HG03175 (cell line): ENCODE data around the gene HOXA2.

Experiments used
- ATAC-seq: cut with Tn5 transposase; IDR thresholded peaks from one replicate; pipeline ENCODE4 v1.9.1; 2021; ENCODE audit warnings: mild to moderate bottlenecking, moderate library complexity; ENCODE audit not compliant: unreplicated experiment

Gene HOXA2

DNA sequence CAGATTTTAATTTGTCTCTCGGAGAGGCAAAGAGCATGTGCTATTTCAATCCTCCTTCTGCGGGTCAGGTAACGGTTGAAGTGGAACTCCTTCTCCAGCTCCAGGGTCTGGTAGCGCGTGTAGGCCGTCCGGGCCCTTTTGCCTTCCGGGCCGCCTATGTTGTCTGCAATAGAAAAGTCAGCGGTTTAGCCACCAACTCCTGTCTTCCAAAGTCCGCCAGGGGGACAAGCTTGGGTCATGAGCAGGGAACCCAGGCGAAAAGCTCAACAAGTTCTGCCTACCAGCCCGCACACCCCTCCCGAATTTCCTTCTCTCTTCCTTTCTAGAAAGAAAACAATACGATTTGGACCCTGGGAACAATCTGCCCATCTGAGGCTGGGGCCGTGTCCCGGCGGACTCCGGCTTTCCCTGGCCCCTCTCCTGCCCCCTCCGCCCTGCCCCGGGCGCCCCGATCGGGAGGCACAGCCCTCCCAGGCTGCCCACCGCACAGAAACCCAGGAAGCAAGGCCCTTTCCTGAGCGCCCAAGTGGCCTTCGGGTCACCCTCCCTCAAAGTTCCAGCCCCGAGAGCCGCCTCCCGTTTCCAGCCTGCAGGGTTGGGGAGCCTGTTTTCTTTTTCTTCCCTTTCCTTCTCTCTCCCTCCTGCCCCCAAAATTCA, 39.6 kb upstream of the HOXA2 start:
- ATAC-seq, result no peak

DNA sequence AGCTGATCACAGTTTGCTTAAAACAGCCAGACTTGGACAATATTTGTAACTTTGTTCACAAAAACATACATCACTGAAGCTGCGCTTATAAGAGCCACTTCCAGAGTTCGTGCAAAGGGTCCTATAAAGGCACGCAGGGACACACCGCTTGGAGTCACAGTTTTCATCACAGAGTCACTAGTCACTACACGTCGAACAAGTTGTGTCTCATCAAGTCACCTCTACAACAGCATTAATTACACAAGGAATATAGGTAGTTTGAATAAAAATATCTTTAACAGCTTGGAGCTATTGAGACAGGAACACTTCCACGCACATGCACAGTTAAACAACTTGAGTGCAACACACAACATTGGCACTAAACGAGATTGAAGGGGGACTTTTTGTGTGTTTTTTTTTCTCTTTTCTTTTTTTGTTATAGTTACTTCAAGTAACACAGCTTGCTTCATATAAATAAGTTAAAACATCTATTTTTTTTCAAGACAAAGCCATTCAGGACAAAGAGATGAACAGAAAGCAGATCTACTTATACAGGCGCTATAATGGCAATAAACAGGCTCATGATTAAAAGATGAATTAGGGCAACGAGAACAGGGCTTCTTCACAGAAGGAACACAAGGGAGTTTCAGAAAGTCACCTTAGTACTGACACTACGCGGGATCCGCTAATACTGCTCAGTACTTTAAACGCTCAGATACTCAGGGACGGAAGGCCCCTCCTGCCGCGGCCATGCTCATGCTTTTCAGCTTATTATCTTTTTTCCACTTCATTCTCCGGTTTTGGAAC, 38.8 kb upstream of the HOXA2 start:
- no peak for ATAC-seq

DNA sequence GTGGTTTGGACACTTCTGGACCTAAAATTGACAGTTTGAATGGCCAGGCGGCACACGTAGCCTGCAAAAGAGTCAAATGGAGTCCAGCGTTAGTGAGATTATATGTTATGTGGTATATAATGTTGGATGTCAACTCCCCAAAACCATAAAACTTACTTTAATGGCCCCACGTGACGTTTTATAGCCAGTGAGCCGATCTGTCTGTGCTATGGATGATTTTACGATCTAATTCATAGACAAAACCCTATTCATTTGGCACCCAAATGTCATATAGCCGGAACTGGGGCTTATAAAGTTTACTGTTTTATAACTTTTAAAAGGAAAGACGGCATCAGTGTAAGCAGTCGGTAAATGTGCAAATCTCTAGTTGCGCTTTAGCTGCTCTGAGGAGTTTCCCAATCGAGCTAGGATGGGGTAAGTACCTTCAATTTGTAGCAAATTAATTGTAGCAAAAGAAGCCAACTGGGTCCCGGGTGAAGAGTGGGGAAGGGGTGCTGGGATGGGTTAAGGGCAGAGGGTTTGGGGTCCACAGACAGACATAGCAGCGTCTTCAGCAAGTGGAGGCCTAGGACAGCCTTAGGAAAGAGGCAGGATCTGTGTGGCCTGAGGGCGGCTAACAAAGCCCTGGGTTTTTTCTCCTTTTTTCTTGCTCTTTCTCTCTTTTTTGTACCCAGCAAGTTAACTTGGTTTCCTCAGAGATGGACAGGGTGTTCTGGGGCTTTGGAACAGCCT, 37.8 kb upstream of the HOXA2 start:
- no peak for ATAC-seq

DNA sequence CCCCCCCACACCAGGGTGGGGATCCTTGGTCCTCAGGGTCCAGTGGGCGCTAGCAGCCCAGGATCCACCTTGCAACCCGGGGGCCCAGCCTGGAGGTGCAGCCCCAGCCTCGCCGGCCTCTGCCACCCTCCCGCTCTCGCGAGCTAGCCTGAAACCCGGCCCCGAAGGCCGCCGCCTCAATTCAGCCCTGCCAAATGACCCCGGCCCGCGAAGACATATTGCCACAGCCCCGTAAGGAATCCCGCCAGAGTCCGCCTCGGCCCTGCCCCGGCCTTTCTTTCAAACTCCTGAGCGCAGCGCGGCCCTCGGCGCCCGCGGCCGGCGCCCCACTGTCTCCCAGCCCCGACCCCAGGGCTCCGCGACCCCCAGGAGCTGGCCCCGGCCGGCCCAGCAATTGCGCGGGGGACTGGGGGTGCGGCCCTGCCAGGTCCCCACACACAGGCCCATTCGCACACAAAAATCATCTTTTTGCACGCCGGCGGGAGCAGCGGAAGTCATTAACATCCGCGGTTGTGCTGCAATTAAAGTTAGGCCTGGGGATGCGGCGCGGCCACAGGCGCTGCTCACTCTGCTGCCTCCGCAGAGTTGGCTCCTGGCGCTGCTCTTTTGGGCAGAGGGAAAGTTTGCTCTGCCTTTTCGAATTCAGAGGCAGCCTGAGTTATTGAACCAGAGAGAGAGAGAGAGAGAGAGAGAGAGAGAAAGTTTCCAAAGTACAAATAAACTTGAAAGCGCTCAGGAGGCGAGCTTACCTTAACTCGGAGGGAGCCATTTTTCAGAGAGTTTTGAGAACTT, 37.0 kb upstream of the HOXA2 start:
- no peak for ATAC-seq

DNA sequence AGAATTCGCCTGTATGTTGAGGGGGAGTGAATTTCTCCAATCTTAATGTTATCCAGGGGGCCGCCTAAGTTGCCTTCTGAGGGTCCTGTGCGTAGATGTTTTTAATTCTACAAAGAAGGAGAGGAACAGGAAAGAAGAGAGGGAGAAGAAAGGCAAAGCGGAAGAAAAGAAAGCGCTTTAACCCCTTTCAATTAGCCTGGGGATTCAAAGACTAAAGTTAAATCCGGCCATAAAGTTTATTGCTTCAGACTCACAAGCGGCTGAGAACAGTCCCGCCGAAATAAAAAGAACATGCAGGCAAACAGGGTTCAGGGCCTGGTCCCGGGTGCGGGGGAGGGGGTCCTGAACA, 36.5 kb upstream of the HOXA2 start:
- no peak for ATAC-seq

DNA sequence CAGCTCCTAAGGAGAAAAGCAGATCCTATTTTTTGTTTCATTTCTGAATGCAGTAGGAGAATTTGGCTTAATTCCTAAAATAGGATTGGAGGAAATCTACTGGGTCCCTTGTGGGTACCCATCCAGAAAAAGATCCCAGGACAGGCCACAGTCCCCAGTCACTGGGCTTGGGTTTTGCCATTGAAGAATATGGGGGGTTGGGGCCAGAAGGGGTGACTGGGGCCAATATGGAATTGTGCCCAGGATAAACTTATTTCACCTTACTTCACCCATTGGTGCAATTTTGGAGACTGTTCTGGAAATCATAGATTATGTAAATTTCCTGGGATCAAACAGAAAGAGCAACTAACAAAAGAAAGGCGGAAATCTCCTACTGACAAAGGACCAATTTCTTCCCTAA, 36.0 kb upstream of the HOXA2 start:
- ATAC-seq, result no peak

DNA sequence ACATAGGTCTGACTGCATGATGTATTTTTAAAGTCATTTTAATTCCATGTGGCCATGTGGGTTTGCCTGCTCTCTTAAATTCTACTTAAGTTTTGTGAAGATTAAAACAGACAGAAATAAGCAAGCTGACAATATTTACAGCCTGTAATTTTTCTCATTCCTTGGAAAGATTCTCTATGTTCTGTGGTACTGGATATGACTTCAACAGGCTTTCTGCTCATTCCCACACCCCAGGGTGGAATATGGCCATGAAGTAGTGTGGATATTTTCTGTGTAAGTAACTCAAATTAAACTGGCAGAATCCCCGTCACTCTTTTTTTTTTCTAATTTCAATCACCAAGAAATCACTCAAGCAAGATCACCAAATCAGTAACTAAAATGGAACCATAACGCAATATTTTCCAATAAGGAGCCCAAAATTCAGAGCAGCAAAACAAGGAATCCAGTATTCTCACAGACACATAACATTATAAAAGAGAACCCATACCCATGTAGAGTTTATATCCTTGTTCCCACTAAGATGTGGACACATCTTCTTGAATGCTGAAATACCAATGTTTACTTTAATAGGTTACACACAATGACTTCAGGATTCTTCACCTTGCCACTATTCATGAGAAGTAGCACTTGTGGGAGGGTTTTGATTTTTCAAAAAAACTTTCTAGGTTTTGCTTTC, 35.3 kb upstream of the HOXA2 start:
- no peak for ATAC-seq

DNA sequence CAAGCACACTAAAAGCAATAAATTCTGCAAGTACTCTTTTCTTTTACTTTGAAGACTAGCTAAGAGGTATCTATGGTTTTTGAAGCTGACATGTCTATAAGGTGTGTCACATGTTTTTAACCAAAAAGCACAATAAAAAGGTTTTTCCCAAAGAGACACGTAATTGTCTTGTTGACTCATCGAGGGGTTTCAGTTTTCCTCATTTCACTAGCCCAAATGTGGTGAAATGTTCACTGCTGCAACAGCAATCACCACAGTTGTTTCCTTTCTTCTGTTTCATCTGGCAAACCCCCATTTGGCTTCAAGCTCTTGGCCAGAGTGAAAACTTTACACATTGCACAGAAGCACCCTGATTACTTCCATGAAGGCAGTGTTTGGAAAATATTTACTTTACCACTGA, 31.9 kb upstream of the HOXA2 start:
- ATAC-seq, result no peak

DNA sequence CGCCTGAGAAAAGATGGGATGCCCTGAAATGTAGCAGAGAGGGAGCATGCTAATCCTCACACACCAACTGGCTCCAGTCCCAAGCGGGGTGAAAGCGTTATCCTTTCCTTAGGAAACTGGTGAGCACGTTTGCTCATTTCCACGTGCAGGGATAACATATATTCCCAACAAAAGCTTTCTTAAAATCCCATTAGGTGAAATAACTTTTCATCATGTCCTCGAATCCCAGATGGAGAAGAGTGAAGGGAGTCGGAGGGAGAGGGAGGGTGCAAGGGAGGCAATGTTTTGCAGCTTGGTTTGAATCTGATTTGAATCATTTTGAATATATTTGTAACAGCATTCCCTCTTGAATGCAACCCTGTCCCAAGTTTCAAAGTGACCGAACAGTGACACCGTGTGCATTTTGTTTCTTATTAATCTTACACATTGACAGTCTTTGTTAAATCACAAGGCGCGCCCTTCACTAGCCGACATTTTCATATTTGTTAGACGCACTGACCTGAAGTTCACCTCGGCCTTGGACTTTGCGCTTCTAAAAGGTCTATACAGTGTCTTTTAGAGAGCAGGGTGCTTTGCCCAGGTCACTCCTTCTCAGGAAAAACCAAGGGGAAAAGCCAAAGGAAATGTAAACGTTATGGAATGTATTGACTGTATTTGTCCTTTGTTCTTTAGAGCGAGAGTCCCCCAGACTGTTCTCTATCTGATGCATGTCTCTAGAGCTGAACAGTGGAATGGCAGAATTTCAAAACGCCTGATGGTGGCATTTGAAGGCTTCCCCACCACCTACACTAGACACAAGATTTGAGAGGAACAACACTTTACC, 31.1 kb upstream of the HOXA2 start:
- ATAC-seq, result no peak

DNA sequence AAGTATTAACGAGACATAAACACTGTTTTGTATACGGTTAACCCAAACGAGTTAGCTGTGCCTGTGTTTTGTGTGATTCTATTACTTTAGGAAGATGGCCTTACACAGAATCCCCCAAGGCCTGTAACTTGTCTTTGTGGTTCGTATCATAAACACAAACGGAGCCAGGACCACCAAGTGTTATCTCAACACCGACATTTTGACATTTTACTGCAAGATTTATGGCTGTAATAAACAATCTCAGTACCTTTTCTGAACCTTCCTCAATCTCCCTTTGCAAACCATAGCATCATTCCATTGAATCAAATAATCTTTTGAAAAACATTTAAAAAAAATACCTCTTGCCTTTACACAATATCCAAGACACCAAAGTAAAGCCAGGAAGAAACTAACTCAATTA, 30.5 kb upstream of the HOXA2 start:
- ATAC-seq, result no peak

DNA sequence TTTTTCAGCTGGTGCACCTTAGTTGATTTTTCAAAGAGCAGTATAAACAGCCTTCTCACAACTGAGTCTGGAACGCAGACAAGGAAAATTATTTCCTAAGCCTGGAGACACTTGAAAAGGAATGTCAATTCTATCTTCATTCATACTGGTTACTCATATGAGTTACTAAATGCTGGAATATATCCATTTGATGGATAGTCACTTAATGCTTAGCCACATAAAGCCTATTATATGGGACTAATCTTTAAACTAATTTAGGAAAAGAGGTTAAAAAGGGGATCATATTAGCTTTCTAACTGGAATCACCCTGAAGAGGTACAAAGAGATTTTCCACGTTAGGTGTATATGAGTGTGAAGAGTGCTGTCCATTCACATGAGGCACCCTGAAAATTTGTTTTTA, 29.7 kb upstream of the HOXA2 start:
- no peak for ATAC-seq

DNA sequence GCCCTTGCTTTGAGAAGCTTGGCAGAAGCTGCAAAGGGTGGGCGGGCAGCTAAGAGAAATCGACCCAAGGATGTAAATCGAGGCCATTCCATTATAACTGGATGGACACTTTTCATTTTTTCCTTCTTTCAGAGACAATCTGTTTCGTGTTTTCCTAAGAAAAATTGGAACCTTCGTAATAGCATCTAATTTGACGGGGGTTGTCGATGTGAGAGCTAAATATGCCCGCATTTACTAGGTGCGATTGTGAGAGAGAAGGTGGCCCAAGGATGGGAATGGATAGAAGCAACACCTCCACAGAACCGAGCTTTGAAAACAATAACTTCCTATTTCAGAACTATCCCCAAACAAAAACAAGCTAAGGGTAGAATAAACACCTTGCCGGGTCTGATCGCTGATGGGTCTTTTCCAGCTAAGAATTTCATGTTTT, 28.9 kb upstream of the HOXA2 start:
- no peak for ATAC-seq

DNA sequence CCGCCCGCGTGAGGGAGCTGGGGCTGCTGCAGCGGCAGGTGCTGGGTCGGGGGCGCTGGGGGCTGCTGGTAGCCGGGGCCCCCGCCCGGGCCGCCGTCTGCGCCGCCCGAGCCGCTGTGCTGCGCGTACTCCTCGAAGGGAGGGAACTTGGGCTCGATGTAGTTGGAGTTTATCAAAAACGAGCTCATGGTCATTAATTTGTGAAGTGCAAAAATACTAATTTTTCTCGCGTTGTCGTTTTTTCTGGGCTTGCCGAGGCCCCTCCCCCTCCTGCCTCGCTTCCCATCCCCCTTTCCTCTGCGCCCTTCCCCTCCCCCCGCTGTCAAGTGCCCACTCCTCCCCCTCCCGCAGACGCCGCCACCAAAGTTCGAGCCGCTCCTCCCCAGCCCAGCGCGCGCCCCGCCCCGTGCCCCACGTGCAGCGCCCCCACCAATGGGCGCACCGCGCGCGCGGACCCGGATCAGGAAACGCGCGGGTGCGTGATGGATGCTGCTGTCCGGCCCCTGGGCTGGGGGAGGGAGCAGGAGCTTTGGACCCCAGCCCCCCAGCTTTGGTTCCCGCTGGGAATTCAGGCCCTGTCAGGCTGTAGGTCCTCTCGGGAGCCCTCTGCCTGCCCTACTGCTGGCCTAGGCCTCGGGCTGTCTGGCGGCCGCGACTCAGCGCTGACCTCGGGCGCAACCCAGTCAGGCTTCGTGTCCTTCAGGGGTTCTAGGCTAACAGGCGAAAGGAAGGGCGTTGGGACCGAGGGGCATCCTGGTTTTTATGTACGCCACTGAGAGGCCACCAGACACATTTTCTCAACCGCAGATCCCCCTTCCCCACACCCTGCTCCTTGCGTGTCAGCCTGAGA, 28.3 kb upstream of the HOXA2 start, which contains the start of gene HOXA4:
TSS of gene HOXA4 (minus strand) at position 218 of the 850 bp plus-strand sequence. CDS start at position 194, 24 bp downstream.
- ATAC-seq, result no peak

DNA sequence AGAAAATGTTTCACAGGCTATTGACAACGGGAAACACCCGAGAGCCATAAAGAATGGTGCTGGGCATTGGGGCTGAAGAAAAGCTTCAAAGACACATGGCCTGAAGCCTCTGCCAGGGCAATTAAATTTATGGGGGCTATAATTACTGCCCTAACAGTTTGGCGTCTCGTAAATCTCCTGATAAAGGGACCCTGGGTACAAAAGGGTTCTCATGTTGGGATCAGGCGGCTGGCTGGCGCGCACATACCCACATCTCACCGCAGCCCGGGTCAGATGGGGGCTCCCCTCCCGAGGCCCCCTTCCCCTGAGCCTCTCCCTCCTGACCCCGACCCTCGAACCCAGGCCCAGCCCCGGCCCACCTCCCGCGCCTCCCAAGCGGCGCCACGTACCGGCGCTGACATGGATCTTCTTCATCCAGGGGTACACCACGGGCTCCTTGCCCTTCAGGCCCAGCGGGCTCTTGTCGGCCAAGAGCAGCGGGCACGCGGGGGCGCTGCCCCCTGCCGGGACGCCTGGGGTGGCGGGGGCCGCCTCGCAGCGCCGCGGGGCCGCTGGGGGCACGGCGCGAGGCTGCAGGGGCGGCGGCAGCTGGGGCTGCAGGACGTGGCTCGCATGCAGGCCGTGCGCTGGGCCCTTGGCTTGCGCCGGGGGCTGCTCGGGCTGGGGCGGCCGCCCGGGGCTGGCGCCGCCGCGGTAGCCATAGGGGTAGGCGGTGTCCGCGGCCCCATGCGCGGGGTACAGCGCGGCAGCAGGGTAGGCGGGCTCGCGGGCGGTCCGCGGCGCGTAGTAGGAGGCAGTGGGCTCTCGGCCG, 27.5 kb upstream of the HOXA2 start:
- no peak for ATAC-seq

DNA sequence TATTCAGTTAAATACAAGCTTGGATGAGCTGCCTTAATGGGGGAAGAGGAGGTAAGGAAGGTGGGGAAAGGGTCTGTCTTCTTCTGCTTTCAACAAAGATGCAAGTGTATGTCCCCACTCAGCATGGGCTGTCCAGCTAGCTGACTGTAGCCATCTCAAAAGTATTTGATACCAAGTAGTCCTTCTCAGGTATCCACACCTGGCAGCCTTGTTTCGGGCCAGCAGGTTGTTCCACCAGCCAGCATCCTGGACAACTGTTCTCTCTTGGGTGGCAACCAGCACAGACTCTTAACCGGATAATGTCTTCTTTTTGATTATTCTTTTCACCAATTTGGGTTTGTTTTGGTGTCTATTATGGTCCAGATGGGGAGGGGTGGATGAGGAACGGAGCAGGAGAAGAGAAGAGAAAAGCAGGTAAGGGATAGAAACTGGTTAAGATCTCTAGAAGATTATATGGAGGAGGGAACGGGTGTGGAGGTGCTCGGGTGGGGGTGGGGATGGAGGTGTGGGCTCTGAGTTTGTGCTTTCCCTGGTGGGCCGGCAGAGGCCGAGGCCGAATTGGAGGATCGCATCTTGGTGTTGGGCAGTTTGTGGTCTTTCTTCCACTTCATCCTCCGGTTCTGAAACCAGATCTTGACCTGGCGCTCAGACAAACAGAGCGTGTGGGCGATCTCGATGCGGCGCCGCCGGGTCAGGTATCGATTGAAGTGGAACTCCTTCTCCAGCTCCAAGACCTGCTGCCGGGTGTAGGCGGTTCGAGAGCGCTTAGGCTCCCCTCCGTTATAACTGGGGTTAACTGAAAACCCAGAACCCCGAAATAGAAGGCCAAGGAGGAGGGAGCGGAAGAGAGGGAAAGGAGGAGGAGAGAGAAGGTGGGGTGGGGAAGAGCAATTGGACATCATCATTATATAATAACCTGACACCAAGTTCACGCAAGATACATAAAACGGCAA, 26.6 kb upstream of the HOXA2 start:
- no peak for ATAC-seq

DNA sequence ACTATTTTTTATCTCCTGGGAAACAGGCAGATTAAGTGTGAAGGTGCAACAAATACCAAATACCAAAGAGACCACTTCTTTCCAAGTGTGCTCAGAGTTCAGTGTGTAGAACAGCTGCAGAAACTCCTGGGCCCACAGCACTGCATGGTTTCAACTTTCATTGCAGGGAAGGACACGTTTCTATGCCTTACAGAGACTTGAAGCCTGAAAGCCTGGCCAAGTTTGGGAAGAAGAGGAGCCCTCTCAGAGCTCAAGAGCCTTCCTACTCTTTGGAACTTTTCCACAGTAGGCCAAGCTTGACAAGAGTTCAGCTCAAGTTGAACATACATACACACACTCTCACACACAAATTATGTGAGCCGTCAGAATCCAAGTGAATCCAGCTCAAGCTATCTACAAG, 25.6 kb upstream of the HOXA2 start:
- no peak for ATAC-seq
